ENCODE results near the gene RREB1.

Gene RREB1

DNA sequence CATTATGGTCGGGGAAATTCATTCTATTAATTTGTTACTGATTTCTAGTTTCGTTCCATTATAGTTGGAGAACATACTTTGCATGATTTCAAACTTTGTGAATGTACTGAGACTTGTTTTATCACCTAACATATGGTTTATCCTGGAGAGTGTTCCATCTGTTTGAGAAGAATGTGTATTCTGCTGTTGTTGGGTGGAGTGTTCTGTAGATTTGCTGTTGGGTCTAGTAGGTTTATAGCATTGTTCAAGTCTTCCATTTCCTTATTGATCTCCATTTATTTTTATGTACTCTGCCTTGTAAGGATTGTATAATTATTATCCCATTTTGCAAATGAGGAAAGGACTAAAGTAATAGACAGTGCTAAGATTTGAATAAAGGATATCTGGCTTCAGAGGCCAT lies 85.4 kb downstream of the RREB1 start:
- DNase-seq (ENCODE audit: low read depth, low spot score) = no peak

DNA sequence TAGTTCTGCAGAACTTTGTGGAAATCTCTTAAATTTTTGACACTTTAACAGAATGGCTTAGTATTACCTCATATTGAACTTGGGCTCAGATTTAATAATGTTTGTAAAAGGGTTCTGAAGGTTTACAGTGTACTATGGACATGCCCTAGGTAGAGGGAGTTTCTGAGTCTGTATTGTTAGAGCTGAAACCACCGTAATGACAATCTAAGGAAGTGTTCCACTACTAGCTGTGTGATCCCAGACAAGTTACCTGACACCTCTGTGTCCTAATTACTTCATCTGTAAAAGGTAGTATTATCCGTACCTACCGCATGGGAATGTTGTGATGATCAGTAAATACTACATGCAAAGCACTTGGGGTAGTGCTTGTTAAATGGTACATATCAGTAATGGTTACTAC lies 86.9 kb downstream of the RREB1 start:
- no peak for DNase-seq (ENCODE audit: low read depth, low spot score)

DNA sequence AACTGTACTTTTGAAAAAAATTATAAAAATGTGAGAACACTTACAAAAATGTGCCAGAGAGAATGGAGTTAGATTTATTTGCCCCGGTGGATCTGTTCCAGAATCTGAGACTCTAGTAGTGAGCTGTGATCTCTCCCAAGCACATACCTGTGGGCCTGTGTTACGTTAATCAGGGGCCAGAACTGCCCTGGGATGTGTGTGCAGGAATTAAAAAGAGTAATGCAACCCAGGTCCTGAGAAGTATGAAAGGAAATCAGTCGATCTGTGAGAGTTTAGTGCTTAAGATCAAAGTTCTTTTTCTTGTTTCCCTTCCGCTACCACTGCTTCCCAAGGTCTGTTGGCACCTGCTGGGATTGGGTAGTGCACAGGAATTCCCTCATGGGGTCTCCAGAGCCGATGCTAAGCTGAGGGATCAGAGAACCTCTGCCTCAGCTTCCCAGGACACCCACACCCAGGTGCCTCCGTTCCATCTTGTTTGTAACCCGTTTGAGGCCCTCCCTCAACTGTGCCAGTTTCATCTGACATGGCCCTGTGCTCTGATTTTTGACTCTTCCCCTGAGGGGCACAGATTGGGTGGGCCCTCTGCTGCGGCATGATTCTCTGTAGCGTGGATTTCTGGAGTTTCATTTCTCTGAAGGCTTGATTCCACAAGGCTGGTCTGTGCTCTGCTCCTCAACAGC lies 87.7 kb downstream of the RREB1 start:
- DNase-seq (ENCODE audit: low read depth, low spot score) = no peak

DNA sequence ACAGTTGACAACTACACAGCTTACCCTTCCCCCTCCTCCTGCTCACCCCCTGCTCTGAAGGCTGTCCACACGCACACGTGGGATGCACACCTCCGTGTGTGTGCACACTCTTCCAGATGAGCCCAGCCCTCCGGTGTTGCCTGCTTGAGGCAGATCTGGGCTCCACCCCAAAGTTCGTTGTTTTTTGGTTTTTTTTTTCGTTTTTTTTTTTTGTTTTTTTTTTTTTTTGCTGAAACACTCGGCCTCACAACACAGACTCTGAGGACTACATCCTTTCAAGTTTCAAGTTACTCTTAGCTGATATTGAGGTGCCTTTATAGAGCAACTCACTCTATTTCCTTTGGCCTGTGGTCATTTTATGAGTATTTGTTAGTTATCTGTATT lies 88.2 kb downstream of the RREB1 start:
- DNase-seq (ENCODE audit: low read depth, low spot score) = no peak

DNA sequence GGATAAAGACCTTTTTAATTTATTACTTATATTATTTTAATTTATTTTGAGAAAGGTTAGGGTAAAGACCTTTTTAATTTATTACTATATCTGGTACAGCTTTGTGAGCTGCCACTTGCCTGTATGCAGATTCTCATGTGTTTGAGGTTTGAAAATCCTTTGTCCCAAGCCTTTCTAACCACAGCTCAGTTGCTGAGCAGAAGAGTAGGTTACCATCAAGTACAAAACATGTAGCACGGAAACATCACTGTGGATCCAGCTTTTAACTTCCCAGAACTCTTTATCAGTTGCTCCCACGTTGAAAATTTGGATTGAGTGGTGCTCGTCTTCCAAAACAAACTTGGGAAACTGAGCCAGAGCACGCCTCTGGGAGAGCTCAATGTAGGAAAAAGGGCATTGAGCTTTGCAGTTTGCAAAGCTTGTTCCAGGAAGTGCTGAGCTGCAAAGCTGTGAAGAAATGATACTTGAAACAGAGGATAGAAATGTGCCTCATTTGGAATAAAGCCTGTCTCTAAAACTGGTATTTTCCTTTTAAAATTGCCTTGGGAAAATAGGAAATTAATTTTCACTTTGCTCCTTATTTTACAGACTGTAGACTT lies 89.0 kb downstream of the RREB1 start:
- no peak for DNase-seq (ENCODE audit: low read depth, low spot score)

DNA sequence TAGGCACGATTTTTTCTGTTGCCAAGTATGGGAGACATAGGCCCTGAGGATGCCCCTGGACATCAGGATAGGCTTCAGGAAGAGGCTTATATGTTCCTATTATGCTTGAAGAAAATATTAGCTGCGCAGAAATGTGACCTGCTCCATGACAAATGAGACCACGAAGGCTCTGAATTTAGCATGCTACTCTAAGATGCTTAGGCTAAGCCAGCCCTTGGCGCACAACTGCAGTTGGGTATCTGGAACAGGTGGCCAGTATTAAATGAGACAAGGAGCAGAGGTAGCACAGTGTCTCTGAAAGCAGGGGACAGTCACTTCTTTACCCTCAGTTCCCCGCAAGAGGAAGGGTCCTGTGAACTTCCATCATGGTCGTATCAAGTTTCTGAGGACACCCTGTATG lies 90.0 kb downstream of the RREB1 start:
- DNase-seq (ENCODE audit: low read depth, low spot score) = no peak

DNA sequence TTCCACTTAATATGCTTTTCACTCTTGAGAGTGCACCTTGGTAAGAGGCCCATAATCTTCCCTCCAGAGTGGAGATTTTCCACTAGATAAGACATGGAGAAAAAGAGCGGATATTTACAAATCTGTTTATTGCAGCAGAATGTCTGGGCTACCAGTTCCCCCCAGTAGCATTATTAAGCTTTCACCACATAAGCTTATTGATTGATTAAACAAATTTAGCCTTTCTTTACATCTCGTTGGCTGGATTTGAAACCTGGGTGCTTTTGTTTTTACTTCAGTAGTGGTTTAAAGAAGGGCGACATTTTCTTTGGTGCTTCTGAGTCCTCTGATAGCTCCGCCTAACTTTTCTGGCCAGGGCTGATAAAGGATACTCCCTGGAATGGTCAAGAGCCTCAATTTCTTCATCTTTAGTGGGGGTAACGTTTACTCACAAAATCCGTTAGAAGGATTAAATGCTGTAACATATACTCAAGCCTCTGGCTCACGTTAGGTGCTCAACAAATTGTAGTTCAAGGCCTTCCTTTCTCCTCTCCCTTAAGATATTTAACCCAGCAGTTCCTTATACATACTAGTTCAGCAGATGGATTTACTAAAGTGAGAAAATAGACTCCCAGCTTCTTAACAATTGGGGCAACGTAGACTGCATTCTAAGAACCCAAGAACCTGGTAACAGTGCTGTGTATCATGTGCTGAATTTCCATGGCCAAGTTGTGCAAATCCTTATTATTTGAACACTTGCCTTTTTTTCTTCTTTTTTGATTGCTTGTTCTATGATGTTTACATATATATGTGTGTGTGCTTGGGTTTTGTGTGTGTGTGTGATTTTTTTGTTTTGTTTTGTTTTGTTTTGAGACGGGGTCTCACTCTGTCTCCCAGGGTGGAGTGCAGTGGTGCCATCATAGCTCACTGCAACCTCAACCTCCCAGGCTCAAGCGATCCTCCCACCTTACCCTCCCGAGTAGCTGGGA lies 91.4 kb downstream of the RREB1 start:
- DNase-seq (ENCODE audit: low read depth, low spot score) = no peak

DNA sequence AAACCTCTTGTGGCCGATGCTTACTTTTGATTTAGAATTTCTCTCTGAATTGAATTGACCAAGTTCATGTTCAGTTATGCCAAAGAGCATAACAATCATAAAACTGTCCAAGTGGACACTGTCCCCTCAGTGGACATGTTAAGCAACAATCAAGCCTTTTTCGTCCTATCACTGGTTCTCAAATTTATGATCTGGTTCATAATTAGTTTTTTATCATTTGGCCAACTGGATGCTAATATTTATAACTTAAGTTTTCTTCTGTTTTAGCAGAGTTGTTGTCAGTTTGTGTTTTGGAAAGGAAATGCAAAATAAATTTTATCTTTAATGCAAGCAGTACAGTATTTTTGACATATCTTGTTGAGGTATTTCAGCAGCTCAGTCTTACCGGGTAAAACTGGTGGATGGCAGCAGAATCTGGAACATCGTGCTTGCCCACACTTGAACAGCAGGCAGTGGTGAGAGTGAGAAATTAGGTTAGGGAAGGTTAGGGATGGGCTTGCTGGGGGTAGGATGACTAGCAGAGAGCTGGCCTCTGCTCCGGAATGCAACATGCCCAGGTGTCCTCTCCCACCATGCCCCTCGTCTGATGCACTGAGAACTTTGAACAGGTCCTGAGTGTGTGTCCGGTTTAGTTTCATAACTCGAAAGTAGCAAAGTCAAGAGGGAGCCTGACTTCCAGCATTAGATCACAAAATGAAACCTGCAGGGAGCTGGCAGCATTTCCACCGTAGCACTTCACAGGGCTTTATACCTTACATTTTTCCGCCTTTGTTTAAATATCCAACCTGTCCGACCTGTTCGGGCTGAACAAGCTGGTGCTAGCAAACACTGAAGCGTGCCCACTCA lies 93.1 kb downstream of the RREB1 start:
- DNase-seq (ENCODE audit: low read depth, low spot score) = no peak

DNA sequence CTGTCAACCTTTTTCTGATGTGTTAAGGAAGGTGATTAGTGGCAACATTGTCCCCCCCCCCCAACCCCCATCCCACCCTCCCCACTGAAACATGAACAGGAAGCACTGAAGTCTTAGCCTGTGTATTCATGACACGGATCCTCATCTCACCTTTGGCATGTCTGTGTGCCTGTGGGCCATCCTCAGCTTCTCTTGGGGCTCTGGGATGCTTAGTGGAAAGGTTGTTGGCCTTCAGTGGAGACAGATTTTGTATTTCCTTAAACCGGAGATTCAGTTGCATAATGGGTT lies 93.6 kb downstream of the RREB1 start:
- DNase-seq (ENCODE audit: low read depth, low spot score) = no peak

DNA sequence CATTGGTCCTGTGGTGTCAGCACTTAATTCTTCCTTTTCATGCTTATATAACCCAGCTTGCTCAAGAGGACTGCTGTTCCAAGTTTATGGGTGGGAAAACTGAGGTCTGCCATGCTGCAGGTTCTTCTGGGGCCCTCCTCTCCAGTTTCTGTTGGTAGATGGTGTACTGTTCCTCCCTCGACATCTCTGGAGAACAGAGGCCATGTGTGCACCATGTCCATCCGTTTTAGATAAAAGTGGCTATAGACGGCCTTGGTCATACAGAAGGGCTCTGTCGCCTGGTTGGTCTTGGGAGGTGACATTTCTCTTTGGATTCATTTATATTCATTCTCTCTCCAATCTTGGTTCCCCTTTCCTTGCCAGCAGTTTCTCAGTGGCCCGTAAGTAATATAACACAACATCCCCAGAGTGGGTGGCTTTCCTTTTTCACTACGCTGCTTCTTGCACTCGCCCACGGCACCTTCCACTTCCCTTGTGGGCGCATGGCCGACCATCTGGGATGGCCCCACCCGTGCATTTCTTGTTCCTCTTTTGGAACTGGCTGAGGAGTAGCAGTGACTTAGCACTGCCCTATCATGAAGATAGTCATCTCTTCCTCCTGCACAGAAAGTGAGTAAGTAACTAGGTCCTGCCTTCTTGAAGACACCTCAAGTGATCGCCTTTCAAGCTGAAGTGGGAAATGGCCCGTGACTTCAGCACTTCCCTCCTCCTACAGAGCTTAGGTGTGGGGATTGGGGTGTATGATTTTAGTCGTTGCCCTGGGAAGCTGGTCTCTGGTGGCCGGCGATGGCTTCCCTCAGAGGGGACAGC lies 94.2 kb downstream of the RREB1 start:
- no peak for DNase-seq (ENCODE audit: low read depth, low spot score)

DNA sequence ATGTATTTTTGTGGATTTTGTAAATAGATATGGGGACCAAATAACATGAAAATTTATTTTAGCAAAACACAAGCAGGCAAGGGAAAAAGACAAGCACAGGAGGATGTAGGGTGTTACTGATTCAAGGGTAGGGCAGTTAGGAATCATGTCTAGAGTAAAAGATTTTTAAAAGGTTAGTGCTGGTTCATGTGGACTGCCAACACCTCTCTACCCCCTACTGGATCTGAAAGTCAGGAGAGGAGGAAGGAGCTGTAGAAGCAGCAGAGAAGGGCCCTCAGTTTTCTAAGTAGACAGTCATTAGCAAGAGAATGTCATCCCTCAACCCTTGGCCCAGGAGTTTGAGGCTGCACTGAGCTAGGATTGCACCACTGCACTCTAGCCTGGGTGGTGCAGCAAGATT lies 95.2 kb downstream of the RREB1 start:
- no peak for DNase-seq (ENCODE audit: low read depth, low spot score)

DNA sequence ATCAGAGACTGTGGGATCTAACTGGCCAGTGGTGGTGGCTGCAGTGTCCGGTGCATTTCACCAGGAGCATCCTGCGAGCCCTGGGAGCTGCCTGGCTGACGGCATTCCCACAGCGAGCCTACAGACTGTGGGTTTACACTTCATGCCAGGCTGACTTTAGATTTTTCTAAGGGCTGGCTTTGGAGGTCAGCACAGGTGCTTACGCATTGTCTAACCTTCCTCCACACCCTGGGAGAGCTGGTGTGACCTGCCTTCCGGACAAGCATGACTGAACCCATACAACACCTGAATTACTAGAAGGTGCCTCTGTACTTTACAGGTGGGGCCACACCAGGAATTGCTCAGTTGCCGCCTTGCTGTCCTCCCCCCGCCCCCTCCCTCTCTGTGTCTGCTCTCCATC lies 96.2 kb downstream of the RREB1 start:
- DNase-seq (ENCODE audit: low read depth, low spot score) = no peak

DNA sequence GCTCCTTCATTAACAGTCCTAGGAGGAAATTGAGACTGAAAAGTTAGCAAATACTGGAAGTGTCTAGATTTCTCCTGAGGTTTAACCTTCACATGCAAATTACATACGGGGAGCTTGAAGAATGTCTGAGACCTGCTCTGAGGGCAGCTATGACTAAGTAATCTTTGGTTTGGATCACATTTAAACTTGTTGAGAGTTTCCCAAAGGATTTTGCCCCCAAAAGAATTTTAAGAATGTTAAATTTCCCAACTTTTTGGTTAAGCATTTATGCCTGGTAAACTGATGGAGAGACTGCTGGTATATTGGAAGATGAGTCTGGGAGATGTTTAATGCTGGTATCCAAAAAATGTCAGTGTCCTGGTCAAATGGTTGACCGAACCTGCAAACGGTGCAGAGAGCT lies 97.0 kb downstream of the RREB1 start:
- DNase-seq (ENCODE audit: low read depth, low spot score) = peak; percentile 59

DNA sequence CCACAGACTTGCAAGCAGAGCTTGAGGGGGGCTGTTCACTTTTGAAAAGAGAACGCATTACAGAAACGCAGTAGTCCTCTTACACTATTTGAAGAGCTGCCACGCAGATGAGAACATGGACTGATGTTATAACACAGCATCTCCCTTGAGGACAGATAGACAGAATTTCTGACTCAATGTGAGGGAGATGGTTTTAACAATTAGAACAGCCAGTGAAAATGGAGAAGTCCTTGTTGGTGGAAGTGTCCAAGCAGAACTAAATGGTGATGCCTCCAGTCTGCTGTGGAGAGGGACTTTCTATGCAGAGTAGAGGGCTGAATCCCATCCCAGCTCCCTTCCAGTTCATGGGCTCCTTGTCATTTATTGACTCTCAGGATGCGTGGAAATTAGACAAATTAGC lies 100.0 kb downstream of the RREB1 start:
- DNase-seq (ENCODE audit: low read depth, low spot score) = no peak

DNA sequence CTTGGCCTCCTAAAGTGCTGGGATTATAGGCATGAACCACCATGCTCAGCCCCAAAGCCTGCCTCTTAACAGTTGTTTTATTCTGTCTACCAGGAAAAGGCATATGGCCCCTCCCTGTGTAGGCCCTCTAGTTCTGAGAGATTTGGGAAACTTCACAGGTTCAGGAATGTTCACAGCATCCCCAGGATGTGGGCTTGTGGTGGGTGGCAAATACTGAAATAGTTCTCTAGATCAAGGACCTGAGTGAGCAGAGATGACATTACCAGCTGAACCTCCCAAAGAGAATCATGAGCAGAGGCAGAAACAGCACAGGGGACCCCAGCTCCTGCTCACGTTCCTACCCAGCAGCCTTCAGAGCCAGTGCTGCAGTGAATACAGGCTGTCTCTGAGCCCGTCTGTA lies 105.7 kb downstream of the RREB1 start:
- no peak for DNase-seq (ENCODE audit: low read depth, low spot score)

DNA sequence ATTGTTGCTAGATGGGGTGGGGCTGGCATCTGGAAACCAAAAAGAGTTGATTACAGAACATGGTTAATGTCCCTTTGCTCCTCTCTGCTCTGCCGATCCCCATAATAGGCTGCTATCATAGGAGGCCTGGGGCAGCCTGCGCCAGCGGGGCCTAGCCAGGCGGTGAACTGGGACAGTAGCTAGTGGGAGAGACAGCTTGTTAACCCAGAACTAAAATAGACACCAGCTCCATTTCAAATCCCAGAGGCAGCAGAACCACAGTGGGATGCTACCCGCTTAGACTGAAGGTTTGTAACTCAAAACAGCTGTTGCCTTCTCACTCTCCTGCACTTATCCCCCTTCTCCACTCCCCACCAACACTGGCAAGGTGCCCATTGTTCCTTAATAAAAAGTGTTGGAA lies 106.7 kb downstream of the RREB1 start:
- no peak for DNase-seq (ENCODE audit: low read depth, low spot score)

DNA sequence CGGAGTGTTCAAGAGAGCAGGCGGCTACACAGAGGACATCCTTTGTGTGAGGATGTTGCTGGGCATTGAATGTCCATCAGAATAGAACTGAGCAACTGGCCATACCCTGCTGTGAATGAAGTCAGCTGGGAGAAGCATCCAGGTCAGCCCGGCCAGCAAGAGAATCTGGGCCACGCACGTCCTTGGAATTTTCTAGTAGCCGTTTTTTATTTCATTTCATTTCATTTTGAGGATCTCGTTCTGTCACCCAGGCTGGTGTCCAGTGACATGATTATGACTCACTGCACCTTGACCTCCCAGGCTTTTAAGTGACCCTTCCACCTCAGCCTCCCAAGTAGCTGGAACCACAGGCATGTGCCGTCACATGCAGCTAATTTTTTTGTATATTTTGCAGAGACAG lies 107.4 kb downstream of the RREB1 start:
- no peak for DNase-seq (ENCODE audit: low read depth, low spot score)

DNA sequence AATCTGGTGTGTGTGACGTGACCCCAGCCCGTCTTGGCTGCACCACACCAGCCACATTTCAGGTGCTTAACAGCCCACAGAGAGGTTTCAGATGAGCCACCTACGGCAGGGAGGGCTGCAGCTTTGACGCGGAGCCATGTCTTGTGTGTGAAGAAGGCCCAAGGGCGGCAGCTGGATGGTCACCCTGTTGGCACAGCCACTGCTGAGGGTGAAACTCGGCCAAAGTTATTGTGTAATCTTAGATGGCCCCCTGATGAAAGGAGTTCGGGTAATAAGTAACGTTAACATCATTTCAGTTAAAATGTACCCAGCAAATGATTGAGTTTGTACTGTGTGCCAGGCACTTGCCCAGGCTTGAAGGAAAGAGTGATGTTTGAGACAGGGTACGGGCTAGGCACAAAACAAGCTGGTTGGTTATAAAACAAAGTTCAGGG lies 108.1 kb downstream of the RREB1 start:
- no peak for DNase-seq (ENCODE audit: low read depth, low spot score)

DNA sequence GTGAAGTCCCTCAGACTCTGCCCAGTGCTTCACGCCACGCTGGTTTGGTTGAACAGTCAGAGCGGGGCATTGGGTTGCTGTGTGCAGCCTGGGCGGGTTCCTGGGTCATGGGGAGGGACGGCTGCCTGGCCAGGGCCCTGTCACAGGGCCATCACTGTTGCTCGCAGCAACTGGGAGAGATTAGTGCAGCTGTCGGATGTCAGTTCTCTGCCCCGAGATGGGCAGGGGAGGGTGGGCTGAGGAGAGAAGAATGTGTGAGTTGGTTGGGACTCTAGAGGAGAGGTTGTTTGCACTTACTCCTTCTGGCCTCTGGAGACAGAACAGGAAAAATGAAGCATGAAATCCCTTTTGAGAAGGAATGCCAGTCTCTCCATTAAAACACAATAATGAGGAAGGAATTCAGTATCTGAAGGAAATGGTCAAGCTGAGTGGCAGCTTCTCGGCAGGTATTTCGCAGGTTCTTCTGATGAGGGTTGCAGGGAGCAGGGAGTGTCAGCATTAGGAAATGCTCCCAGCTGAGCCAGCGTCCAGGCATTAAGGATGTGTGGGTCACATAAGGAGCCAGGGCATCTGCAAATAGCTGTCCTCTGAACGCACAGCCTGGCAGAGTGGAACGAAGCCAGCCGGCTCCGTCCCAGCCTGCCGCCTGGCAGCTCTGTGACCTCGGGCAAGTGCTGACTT lies 109.3 kb downstream of the RREB1 start:
- DNase-seq (ENCODE audit: low read depth, low spot score) = peak; percentile 52

DNA sequence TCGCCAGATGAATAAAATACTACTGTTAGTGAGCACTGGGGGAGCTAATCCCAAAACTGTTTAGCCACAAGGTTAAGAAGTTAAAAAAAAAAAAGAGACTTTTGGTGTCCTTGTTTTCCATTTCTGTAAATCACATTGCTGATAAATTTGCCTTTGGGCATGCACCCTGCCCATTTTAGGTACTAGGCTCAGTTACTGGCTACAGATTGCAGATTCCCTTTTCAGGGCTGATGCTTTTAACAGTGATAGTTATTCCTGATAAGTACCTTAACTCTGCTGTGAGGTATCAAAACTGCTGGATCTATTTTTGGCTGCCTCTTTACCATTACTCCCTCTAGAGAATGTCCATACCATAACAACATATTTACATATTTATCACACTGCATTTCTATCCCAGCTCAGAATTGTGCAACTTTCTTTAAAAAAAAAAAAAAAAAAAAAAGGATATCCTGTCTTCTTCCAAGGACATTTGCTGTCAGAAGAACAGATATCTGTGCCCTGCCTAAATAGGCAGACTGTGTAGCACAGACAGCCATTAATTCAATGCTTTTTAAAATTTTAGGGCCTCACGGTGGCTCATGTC lies 110.7 kb downstream of the RREB1 start:
- DNase-seq (ENCODE audit: low read depth, low spot score) = no peak
